ENCODE data around the gene TNFAIP8.

GRCh38 chr5:119393746-119394145 is 37.9 kb downstream of the TNFAIP8 start:
- TF ChIP-seq EZH2phosphoT487 (IDR thresholded peaks at IDR 0.05; ENCODE audit: insufficient read depth, low read depth), result no peak
- no peak for TF ChIP-seq EZH2 (IDR thresholded peaks at IDR 0.05; ENCODE audit: insufficient read depth, poor library complexity, severe bottlenecking)
